Spleen (tissue), 11 donors: ENCODE measurements around the gene SLC38A8. TPM values are rescaled to one million over a fixed set of nuclear protein-coding genes. Genes with fewer than 3 reads are reported as not detected.

Experiments
- DNase-seq: peaks from one replicate; pipeline ENCODE4 v3.0.0-alpha.2; 2020
- H3K27ac ChIP-seq, 8 donors: fragments of 200-600 bp; sonication (generic) in 7 of 8; 1 replicate in 4 of 8; 2 replicates in 4 of 8; pipeline versions ENCODE4 v1.5.0 to v1.8.0; 2016 to 2021; ENCODE audit warnings: inconsistent platforms in 4 of 8, mild to moderate bottlenecking in 4 of 8, moderate library complexity in 1 of 8
- H3K27me3 ChIP-seq, 7 donors: fragments of 200-600 bp; sonication (generic) in 6 of 7; replicated peaks in 1 of 7; 1 replicate in 4 of 7; 2 replicates in 3 of 7; pipeline versions ENCODE4 v1.5.0 to v1.8.0; 2016 to 2021; ENCODE audit warnings: inconsistent platforms in 3 of 7, mild to moderate bottlenecking in 1 of 7
- H3K36me3 ChIP-seq, 6 donors: fragments of 200-600 bp; sonication (generic) in 5 of 6; 1 replicate in 4 of 6; 2 replicates in 2 of 6; pipeline versions ENCODE4 v1.5.0 to v1.8.0; 2016 to 2021; ENCODE audit warnings: inconsistent platforms in 2 of 6
- H3K4me1 ChIP-seq, 6 donors: fragments of 200-600 bp; sonication (generic) in 5 of 6; 1 replicate in 3 of 6; 2 replicates in 3 of 6; pipeline versions ENCODE4 v1.5.0 to v1.8.0; 2016 to 2021; ENCODE audit warnings: inconsistent platforms in 3 of 6
- H3K4me3 ChIP-seq, 8 donors: fragments of 200-600 bp; sonication (generic) in 7 of 8; 1 replicate in 4 of 8; 2 replicates in 4 of 8; pipeline versions ENCODE4 v1.5.0 to v1.8.0; 2016 to 2021; ENCODE audit warnings: inconsistent platforms in 4 of 8, mild to moderate bottlenecking in 4 of 8, moderate library complexity in 2 of 8
- H3K9me3 ChIP-seq, 8 donors: fragments of 200-600 bp; sonication (generic) in 7 of 8; 1 replicate in 4 of 8; 2 replicates in 4 of 8; pipeline versions ENCODE4 v1.5.0 to v1.8.0; 2016 to 2021; ENCODE audit warnings: inconsistent platforms in 4 of 8
- POLR2A ChIP-seq, 3 donors: fragments of 450-650 bp; IDR thresholded peaks; one replicate each; pipeline ENCODE4 v1.5.1; 2017; ENCODE audit warnings: antibody characterized with exemption in 3 of 3, mild to moderate bottlenecking in 1 of 3
- POLR2AphosphoS5 ChIP-seq, 3 donors: sonication (generic); formaldehyde crosslinking; IDR thresholded peaks; one replicate each; pipeline ENCODE4 v1.5.1; 2017; ENCODE audit warnings: antibody characterized with exemption in 3 of 3
- WGBS, 5 donors: extraction: QIAGEN DNeasy Blood & Tissue Kit in 3 of 5; methylation state at CpG; one replicate each; pipeline versions ENCODE4 v1.1.5 to v1.1.7; 2013 to 2018; 5-methylcytosine and 5-hydroxymethylcytosine counted together
- intact Hi-C: fragments of 100-400 bp; cut with DNase I; formaldehyde crosslinking; loops from one replicate; pipeline ENCODE4 v1.15.0; 2023; ENCODE audit warnings: low total_unique reads
- polyA plus RNA-seq, 3 donors: library from polyadenylated mRNA; stranded (reverse); fragments of 200-250 nt; gene quantifications; one replicate each; pipeline ENCODE4 v1.2.1, GENCODE V29; 2013
- total RNA-seq, 7 donors: library from RNA; depleted of rRNA in 3 of 7; stranded (reverse); fragments of >200 nt in 3 of 7; fragmentation: NEBNext Ultra II Directional in 4 of 7; extraction: Animal tissue kit (Norgen Biotek cat#: 25700) in 4 of 7; gene quantifications; one replicate each; pipeline versions ENCODE4 v1.1.0 to v1.2.1, GENCODE V29; 2016 to 2021
- TF ChIP-seq, protein P1 (sequence below), 11 experiments: fragments of 200-600 bp in 7 of 11; fragments of 450-650 bp in 4 of 11; sonication (generic) in 4 of 11; IDR thresholded peaks in 8 of 11; conservative IDR thresholded peaks in 3 of 11; 1 replicate in 7 of 11; 2 replicates in 4 of 11; pipeline versions ENCODE4 v1.4.0 to v1.8.0; 2016 to 2021; ENCODE audit warnings: antibody characterized with exemption in 11 of 11, inconsistent platforms in 4 of 11, mild to moderate bottlenecking in 1 of 11
- donor health status: healthy with polysubstance abuse.
- donor health status: DM: no; HTN: no; CAD: no; lungs with moderate emphysema.
- donor health status: DM: no; HTN: no; CAD: no.
- donor health status: Bipolar disorder and iron deficiency.
- donor health status: healthy.
- donor health status: DM: no; HTN: no; CAD: no.
- donor health status: DM: yes; HTN: yes; CAD: no.

The SLC38A8 gene
- total and polyA plus RNA-seq, 10 donors, result 0.37 TPM; not detected in 9

DNA sequence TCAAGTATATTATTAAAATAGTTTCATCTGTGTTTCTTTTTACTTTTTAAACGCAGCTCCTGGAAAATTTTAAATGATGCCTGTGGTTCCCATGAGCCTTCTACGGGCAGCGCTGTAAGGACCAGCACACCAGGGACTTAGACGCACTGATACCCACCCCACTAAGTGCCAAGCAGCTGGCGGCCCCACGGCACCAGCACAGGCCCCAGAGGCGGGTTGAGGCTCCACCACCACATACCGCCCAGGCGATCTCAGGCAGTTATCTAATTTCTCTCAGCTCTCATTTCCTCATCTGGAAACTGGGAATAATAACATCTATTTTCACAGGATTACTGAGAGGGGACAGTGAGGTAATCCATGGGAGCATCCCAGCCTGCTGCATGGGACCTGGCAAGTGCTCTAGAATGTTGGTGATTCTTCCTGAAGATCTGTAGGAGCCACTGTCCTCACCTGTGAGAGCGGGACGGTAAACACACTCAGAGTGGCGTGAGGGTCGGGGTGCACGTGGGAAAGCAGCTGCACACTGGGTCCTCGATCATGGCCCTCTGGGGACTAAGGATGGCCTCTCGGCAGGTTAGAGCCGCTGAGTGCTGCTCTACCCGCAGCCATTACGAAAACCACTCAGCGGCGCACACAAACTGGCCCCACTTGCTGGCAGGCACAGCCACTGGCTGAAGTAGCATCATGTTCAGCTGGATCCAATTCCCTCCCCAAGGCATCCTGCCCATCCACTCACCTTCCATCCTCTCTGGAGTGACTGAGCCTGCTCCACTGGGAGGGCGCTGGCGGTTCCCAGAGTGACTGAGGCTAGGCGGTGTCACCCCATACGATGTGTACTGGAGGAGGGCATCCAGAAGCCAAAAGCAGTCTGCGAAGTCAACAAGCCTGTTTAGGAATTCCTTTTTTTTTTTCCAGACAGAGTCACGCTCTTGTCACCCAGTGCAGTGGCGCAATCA is 17.6 kb upstream of the SLC38A8 start:
- Histone ChIP-seq H3K9me3 (no peaks in the 10 kb centered on the region), H3K36me3 (peaks cover 2 to 100% (median 99%) of the 10 kb centered on the region in 6 donors), H3K4me1 (no peaks in the 10 kb centered on the region), H3K4me3 (no peak overlapping the region), H3K27me3 (no peaks in the 10 kb centered on the region), H3K27ac (no peak overlapping the region)
- TF ChIP-seq POLR2A (IDR thresholded peaks at IDR 0.05) (no peak), POLR2AphosphoS5 (IDR thresholded peaks at IDR 0.05) (peak in 1 of 3 donors; percentile 36)
- TF ChIP-seq, protein P1, sequence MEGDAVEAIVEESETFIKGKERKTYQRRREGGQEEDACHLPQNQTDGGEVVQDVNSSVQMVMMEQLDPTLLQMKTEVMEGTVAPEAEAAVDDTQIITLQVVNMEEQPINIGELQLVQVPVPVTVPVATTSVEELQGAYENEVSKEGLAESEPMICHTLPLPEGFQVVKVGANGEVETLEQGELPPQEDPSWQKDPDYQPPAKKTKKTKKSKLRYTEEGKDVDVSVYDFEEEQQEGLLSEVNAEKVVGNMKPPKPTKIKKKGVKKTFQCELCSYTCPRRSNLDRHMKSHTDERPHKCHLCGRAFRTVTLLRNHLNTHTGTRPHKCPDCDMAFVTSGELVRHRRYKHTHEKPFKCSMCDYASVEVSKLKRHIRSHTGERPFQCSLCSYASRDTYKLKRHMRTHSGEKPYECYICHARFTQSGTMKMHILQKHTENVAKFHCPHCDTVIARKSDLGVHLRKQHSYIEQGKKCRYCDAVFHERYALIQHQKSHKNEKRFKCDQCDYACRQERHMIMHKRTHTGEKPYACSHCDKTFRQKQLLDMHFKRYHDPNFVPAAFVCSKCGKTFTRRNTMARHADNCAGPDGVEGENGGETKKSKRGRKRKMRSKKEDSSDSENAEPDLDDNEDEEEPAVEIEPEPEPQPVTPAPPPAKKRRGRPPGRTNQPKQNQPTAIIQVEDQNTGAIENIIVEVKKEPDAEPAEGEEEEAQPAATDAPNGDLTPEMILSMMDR (IDR thresholded peaks at IDR 0.05 in 8 of 11, conservative IDR thresholded peaks at IDR 0.05 in 3 of 11), result no peak
- 95 to 98% (median 97%) methylated on average over 20 to 28 of the region's 28 CpGs for WGBS, 5 donors
- intact Hi-C loops, result loop anchor here (10.0 kb wide), 2 partner anchors 105 to 235 kb away; partner anchors contain the start of gene OSGIN1
- no peak for DNase-seq

DNA sequence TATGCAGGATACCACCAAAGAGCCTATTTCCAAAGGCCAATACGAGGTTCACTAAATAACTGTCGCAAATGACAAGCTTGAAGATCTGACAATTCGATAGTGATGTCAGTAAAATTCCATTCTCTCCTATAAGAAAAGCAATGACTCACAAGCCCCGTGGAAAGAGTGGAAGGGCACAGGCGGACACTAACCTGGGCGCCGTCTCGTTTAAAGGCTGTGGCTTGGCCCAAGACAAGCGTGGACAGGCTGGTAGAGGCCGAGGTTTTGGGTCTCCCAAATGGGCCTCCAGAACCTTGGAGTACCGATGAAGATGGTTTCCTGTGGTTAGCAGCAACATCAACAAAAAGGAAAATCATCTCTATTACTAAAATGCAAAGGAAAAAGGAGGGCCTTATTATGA is 16.5 kb upstream of the SLC38A8 start:
- intact Hi-C loops, result no loop called here
- DNase-seq, result no peak
- no peaks in the 10 kb centered on the region for H3K4me1 ChIP-seq
- no peaks in the 10 kb centered on the region for H3K27me3 ChIP-seq
- 89 to 94% (median 94%) methylated on average over 11 of the region's 11 CpGs for WGBS, 5 donors
- no peaks in the 10 kb centered on the region for H3K9me3 ChIP-seq
- H3K4me3 ChIP-seq, result no peak overlapping the region
- H3K36me3 ChIP-seq, result peaks cover 2 to 100% (median 100%) of the 10 kb centered on the region in 6 donors
- no peak overlapping the region for H3K27ac ChIP-seq
- TF ChIP-seq POLR2A (IDR thresholded peaks at IDR 0.05) (no peak), POLR2AphosphoS5 (IDR thresholded peaks at IDR 0.05) (no peak)
- TF ChIP-seq, protein P1 (IDR thresholded peaks at IDR 0.05 in 8 of 11, conservative IDR thresholded peaks at IDR 0.05 in 3 of 11), result no peak

DNA sequence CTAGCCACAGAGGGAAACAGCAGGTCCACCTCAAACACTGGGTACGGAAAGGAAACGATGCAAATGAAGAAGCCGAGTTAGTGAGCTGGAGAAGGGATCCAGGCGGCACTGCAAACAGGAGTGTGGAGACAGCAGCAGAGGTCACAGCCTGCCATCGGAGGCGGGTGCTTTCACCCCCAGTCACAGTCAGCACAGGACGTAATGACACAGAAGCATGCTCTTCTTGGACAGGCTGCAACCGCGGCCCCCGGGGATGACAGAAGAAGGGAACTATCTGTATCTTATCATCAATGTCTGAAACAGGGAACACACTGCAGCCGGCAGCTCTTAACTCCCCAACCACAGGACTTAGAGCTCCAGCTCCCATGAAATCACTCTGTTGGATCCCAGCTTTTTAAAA is 16.1 kb upstream of the SLC38A8 start:
- Histone ChIP-seq H3K4me1 (no peaks in the 10 kb centered on the region), H3K27ac (no peak overlapping the region), H3K36me3 (peaks cover 2 to 100% (median 100%) of the 10 kb centered on the region in 6 donors), H3K27me3 (no peaks in the 10 kb centered on the region), H3K9me3 (no peaks in the 10 kb centered on the region), H3K4me3 (no peak overlapping the region)
- intact Hi-C loops, result no loop called here
- 87 to 96% (median 93%) methylated on average over 11 of the region's 11 CpGs for WGBS, 5 donors
- DNase-seq, result no peak
- TF ChIP-seq POLR2A (IDR thresholded peaks at IDR 0.05) (no peak), POLR2AphosphoS5 (IDR thresholded peaks at IDR 0.05) (no peak)
- TF ChIP-seq, protein P1 (IDR thresholded peaks at IDR 0.05 in 8 of 11, conservative IDR thresholded peaks at IDR 0.05 in 3 of 11), result no peak

DNA sequence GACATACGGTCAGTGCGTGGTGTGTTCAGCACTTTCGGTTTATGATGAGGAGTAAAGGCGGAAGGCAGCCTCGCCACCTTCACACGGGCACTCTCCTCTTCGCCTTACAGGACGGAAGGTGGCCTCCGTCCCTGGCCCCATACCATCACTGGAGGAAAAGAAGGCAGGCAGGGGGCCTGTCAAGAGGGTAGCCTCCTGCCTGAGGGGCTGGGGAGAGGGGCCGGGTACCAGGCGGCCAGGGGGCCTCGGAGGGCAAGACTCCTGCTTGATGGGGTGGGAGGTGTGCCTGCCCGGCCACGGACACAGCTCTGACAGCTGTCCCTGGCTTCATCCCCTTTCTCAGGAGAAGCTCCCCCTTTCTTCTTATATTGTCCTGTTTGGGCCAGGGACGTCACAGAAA is 15.6 kb upstream of the SLC38A8 start:
- DNase-seq, result peak; percentile 33
- Histone ChIP-seq H3K27ac (no peak overlapping the region), H3K4me3 (no peak overlapping the region), H3K27me3 (no peaks in the 10 kb centered on the region), H3K4me1 (no peaks in the 10 kb centered on the region), H3K9me3 (no peaks in the 10 kb centered on the region), H3K36me3 (peaks cover 2 to 100% (median 100%) of the 10 kb centered on the region in 6 donors)
- 94 to 98% (median 96%) methylated on average over 14 to 15 of the region's 15 CpGs for WGBS, 5 donors
- TF ChIP-seq POLR2A (IDR thresholded peaks at IDR 0.05) (no peak), POLR2AphosphoS5 (IDR thresholded peaks at IDR 0.05) (peak in 1 of 3 donors; percentile 28)
- TF ChIP-seq, protein P1 (IDR thresholded peaks at IDR 0.05 in 8 of 11, conservative IDR thresholded peaks at IDR 0.05 in 3 of 11), result no peak
- intact Hi-C loops, result no loop called here
